HCT116 (cell line): ENCODE data around the gene AMMECR1. TPM values are rescaled to one million over a fixed set of nuclear protein-coding genes. Genes with fewer than 3 reads are reported as not detected.

ENCODE experiments used
- ATAC-seq: fragments of 200-7000 bp; cut with Tn5 transposase; 2 replicates; pipeline ENCODE4 v1.9.1; 2020; ENCODE audit warnings: mild to moderate bottlenecking, moderate library complexity
- BruUV-seq: library from RNA; stranded (reverse); fragments of 400-500 nt; replicated peaks from 2 replicates; lab custom pipeline; 2021; lab: Mats Ljungman, UMichigan
- CTCF ChIA-PET: fragments of 300-600 bp; sonication (Branson Sonifier 250); formaldehyde crosslinking; loops from one replicate; lab custom pipeline; 2021; ENCODE audit warnings: antibody characterized with exemption; lab: Charles Lee
- POLR2A ChIA-PET: fragments of 300-600, 350-600 bp; sonication (Branson Sonifier 250); formaldehyde crosslinking; loops from one replicate; lab custom pipeline; 2021; ENCODE audit warnings: antibody characterized with exemption; lab: Charles Lee
- RAD21 ChIA-PET, 2 experiments: fragments of 300-600 bp; sonication (Branson Sonifier 250); formaldehyde crosslinking; loops; one replicate each; lab custom pipeline; 2023; ENCODE audit warnings: low total read pairs in 2 of 2; ENCODE audit not compliant: uncharacterized antibody in 2 of 2, unreplicated experiment in 2 of 2, low non-redundant PET in 1 of 2; lab: Charles Lee
- DNase-seq: peaks from one replicate; pipeline ENCODE4 v3.0.0-alpha.2; 2010; ENCODE audit warnings: low read depth, low spot score
- H2AFZ ChIP-seq: fragments of 200-600 bp; shearing (Covaris generic), sonication (generic); 2 replicates; pipeline ENCODE4 v1.6.1; 2017; ENCODE audit warnings: low read depth, mixed run types, mixed read lengths, antibody characterized with exemption, low read length; ENCODE audit not compliant: poor library complexity, severe bottlenecking
- H3K27ac ChIP-seq: 2 replicates; pipeline ENCODE4 v1.5.1; 2012; ENCODE audit warnings: low read depth, low read length
- H3K27me3 ChIP-seq: fragments of 200-600 bp; sonication (generic); 2 replicates; pipeline ENCODE4 v1.6.1; 2016; ENCODE audit warnings: mixed run types, low read length, mixed read lengths; ENCODE audit not compliant: insufficient read depth
- H3K36me3 ChIP-seq, 2 experiments: fragments of 200-500 bp in 1 of 2; fragments of 200-600 bp in 1 of 2; sonication (Bioruptor generic) in 1 of 2; sonication (generic) in 1 of 2; 2 replicates each; pipeline versions ENCODE4 v1.5.1 to v1.6.1; 2014 to 2016; ENCODE audit warnings: low read length in 2 of 2, inconsistent platforms in 1 of 2, mixed read lengths in 1 of 2, mixed run types in 1 of 2; ENCODE audit not compliant: insufficient read depth in 2 of 2, control insufficient read depth in 1 of 2
- H3K4me1 ChIP-seq, 2 experiments: fragments of 200-600 bp in 1 of 2; sonication (generic) in 1 of 2; 2 replicates each; pipeline versions ENCODE4 v1.5.1 to v1.6.1; 2012 to 2017; ENCODE audit warnings: low read length in 2 of 2, inconsistent platforms in 1 of 2, mild to moderate bottlenecking in 1 of 2, mixed read lengths in 1 of 2, mixed run types in 1 of 2, moderate library complexity in 1 of 2; ENCODE audit not compliant: insufficient read depth in 2 of 2, control insufficient read depth in 1 of 2
- H3K4me2 ChIP-seq: fragments of 200-600 bp; sonication (generic); 2 replicates; pipeline ENCODE4 v1.6.1; 2017; ENCODE audit warnings: mixed run types, low read length, mixed read lengths
- H3K4me3 ChIP-seq, 2 experiments: fragments of 200-600 bp in 1 of 2; sonication (generic) in 1 of 2; replicated peaks in 1 of 2; 2 replicates each; pipeline ENCODE4 v1.5.1; 2011 to 2016; ENCODE audit warnings: low read length in 2 of 2, control low read depth in 1 of 2, low read depth in 1 of 2, mild to moderate bottlenecking in 1 of 2, mixed read lengths in 1 of 2, mixed run types in 1 of 2
- H3K79me2 ChIP-seq: fragments of 200-600 bp; sonication (generic); 2 replicates; pipeline ENCODE4 v1.6.1; 2017; ENCODE audit warnings: mild to moderate bottlenecking, mixed run types, low read length, moderate library complexity, mixed read lengths; ENCODE audit not compliant: insufficient read depth
- H3K9ac ChIP-seq: fragments of 200-600 bp; sonication (generic); 2 replicates; pipeline ENCODE4 v1.6.1; 2016; ENCODE audit warnings: low read length, mixed read lengths
- H3K9me2 ChIP-seq: fragments of 200-600 bp; sonication (generic), shearing (Covaris generic); 2 replicates; pipeline ENCODE4 v1.6.1; 2017; ENCODE audit warnings: mixed run types, mild to moderate bottlenecking, moderate library complexity; ENCODE audit not compliant: insufficient read depth
- H3K9me3 ChIP-seq, 2 experiments: fragments of 200-500 bp in 1 of 2; fragments of 200-600 bp in 1 of 2; sonication (Bioruptor generic) in 1 of 2; sonication (generic) in 1 of 2; 2 replicates each; pipeline ENCODE4 v1.6.1; 2014 to 2017; ENCODE audit warnings: low read length in 2 of 2, mixed read lengths in 2 of 2, inconsistent platforms in 1 of 2, low read depth in 1 of 2, mild to moderate bottlenecking in 1 of 2, mixed run types in 1 of 2, moderate library complexity in 1 of 2; ENCODE audit not compliant: control insufficient read depth in 1 of 2, insufficient read depth in 1 of 2
- H4K20me1 ChIP-seq: fragments of 200-600 bp; sonication (generic), shearing (Covaris generic); 2 replicates; pipeline ENCODE4 v1.6.1; 2017; ENCODE audit warnings: mixed run types, mild to moderate bottlenecking, moderate library complexity; ENCODE audit not compliant: insufficient read depth
- CBX3 ChIP-seq: IDR thresholded peaks from 2 replicates; pipeline ENCODE4 v1.6.1; 2012; ENCODE audit warnings: low read depth
- CTCF ChIP-seq, 3 experiments: fragments of 200-600 bp in 1 of 3; sonication (generic) in 1 of 3; IDR thresholded peaks in 2 of 3; conservative IDR thresholded peaks in 1 of 3; 2 replicates each; pipeline ENCODE4 v1.5.1; 2012 to 2017; ENCODE audit warnings: low read depth in 2 of 3, low read length in 2 of 3, antibody characterized with exemption in 1 of 3, borderline replicate concordance in 1 of 3, control low read depth in 1 of 3, mild to moderate bottlenecking in 1 of 3, mixed read lengths in 1 of 3, mixed run types in 1 of 3, moderate library complexity in 1 of 3; ENCODE audit not compliant: insufficient read depth in 1 of 3
- ELF1 ChIP-seq: IDR thresholded peaks from 2 replicates; pipeline ENCODE4 v1.6.1; 2012; ENCODE audit warnings: low read depth, borderline replicate concordance
- EZH2 ChIP-seq: fragments of 200-600 bp; sonication (generic); IDR thresholded peaks from 2 replicates; pipeline ENCODE4 v1.6.1; 2017; ENCODE audit warnings: antibody characterized with exemption, mixed run types
- EZH2phosphoT487 ChIP-seq: fragments of 200-600 bp; IDR thresholded peaks from 2 replicates; pipeline ENCODE4 v1.6.1; 2018; ENCODE audit warnings: antibody characterized with exemption, borderline replicate concordance
- MAX ChIP-seq: IDR thresholded peaks from 2 replicates; pipeline ENCODE4 v1.6.1; 2012
- POLR2AphosphoS5 ChIP-seq: IDR thresholded peaks from 2 replicates; pipeline ENCODE4 v1.6.1; 2011; ENCODE audit warnings: mild to moderate bottlenecking, low read depth, low read length, moderate library complexity
- RAD21 ChIP-seq: IDR thresholded peaks from 2 replicates; pipeline ENCODE4 v1.6.1; 2012; ENCODE audit warnings: low read depth, mild to moderate bottlenecking
- REST ChIP-seq: IDR thresholded peaks from 2 replicates; pipeline ENCODE4 v1.6.1; 2012; ENCODE audit warnings: low read depth
- SRF ChIP-seq: IDR thresholded peaks from 2 replicates; pipeline ENCODE4 v1.6.1; 2012; ENCODE audit warnings: low read depth
- YY1 ChIP-seq: IDR thresholded peaks from 2 replicates; pipeline ENCODE4 v1.6.1; 2011; ENCODE audit warnings: low read length, low read depth, moderate library complexity, mild to moderate bottlenecking; ENCODE audit not compliant: insufficient replicate concordance; ENCODE audit errors: extremely low read depth
- ZFX ChIP-seq: fragments of 450-650 bp; IDR thresholded peaks from 2 replicates; pipeline ENCODE4 v1.6.1; 2017
- intact Hi-C: fragments of 100-400 bp; cut with micrococcal nuclease; formaldehyde crosslinking; loops from 2 replicates; pipeline ENCODE4 v1.10.0; 2022
- total RNA-seq: library from RNA; stranded (reverse); gene quantifications from one replicate; pipeline ENCODE4 v1.2.1, GENCODE V29; 2021; ENCODE audit not compliant: unreplicated experiment
- TF ChIP-seq, protein P1 (sequence below): IDR thresholded peaks from 2 replicates; pipeline ENCODE4 v1.6.1; 2012

AMMECR1 gene
- total RNA-seq, 1 experiment from 2014 or later: 9.2 TPM

DNA sequence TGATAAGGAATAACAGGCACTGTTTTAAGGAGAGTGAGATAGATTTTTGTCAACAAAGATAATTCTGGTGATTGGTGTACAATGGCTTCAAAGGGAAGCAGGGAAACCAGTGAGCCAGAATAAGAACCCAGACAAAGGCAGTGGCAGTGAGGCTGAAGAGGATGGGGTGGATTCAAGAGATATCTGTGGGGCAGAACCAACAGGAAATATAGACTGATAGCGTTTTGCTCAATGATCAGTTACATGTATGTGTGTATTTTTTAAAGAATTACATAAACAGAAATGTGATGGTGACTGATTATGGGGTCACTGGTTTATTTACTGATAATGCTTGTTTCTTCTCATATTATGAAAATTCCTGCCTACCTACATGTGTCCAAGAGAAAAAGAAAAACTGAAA lies 66.4 kb downstream of the AMMECR1 start:
- TF ChIP-seq SRF (no peak), POLR2AphosphoS5 (no peak), RAD21 (no peak), ELF1 (no peak)
- H3K27ac ChIP-seq: no peak overlapping the region
- H3K27me3 ChIP-seq: no peaks in the 10 kb centered on the region
- POLR2A ChIA-PET: no interaction called here
- H3K9me2 ChIP-seq: no peaks in the 10 kb centered on the region
- ATAC-seq (no peak), DNase-seq (no peak)
- no peaks in the 10 kb centered on the region for H3K79me2 ChIP-seq
- H3K9ac ChIP-seq: no peak overlapping the region
- no peak overlapping the region for H3K4me3 ChIP-seq
- no peak overlapping the region for H3K4me2 ChIP-seq
- BruUV-seq: no TSS peak
- intact Hi-C loops: no loop called here
- no peaks in the 10 kb centered on the region for H3K4me1 ChIP-seq
- H3K36me3 ChIP-seq: no peaks in the 10 kb centered on the region
- H3K9me3 ChIP-seq: no peaks in the 10 kb centered on the region
- RAD21 ChIA-PET: no interaction called here
- H4K20me1 ChIP-seq: no peaks in the 10 kb centered on the region
- no peak overlapping the region for H2AFZ ChIP-seq
- CTCF ChIA-PET: no interaction called here

DNA sequence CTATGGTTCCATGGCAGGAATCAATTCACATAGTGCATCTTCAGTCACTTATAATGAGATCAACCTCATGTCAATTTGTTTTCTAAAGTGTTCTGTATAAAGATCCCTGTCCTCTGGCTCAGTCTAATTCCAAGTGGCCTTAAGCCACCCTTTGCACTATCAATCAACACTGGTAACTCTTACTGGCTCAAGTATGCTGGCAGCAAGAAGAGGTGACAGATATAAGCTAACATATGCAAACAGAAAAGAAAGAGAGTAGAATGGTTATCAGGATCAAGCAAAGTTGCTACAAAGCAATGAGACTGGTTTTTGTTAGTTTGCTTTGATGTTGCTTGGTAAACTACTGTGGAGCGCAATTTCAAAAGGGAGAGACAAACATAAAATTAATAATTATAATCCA lies 67.0 kb downstream of the AMMECR1 start:
- Histone ChIP-seq H3K9me3 (no peaks in the 10 kb centered on the region), H3K4me2 (no peak overlapping the region), H3K79me2 (no peaks in the 10 kb centered on the region), H3K36me3 (no peaks in the 10 kb centered on the region), H4K20me1 (no peaks in the 10 kb centered on the region), H2AFZ (no peak overlapping the region), H3K4me3 (no peak overlapping the region), H3K4me1 (no peaks in the 10 kb centered on the region), H3K27me3 (no peaks in the 10 kb centered on the region), H3K9me2 (no peaks in the 10 kb centered on the region), H3K9ac (no peak overlapping the region), H3K27ac (no peak overlapping the region)
- POLR2A ChIA-PET: no interaction called here
- CTCF ChIA-PET: no interaction called here
- no TSS peak for BruUV-seq
- TF ChIP-seq CTCF (IDR thresholded peaks at IDR 0.05 in 2 of 3, conservative IDR thresholded peaks at IDR 0.05 in 1 of 3; ENCODE audit: borderline replicate concordance in 1 of 3, insufficient read depth in 1 of 3, low read depth in 2 of 3, low read length in 2 of 3) (no peak), RAD21 (no peak), REST (no peak), ELF1 (no peak), EZH2 (no peak), YY1 (no peak), ZFX (no peak), MAX (no peak), CBX3 (no peak), EZH2phosphoT487 (no peak)
- TF ChIP-seq, protein P1, sequence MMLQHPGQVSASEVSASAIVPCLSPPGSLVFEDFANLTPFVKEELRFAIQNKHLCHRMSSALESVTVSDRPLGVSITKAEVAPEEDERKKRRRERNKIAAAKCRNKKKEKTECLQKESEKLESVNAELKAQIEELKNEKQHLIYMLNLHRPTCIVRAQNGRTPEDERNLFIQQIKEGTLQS: no peak
- intact Hi-C loops: no loop called here
- ATAC-seq: no peak
- DNase-seq: no peak
- RAD21 ChIA-PET: no interaction called here
